ENCODE measurements around the gene CFL1.

DNA sequence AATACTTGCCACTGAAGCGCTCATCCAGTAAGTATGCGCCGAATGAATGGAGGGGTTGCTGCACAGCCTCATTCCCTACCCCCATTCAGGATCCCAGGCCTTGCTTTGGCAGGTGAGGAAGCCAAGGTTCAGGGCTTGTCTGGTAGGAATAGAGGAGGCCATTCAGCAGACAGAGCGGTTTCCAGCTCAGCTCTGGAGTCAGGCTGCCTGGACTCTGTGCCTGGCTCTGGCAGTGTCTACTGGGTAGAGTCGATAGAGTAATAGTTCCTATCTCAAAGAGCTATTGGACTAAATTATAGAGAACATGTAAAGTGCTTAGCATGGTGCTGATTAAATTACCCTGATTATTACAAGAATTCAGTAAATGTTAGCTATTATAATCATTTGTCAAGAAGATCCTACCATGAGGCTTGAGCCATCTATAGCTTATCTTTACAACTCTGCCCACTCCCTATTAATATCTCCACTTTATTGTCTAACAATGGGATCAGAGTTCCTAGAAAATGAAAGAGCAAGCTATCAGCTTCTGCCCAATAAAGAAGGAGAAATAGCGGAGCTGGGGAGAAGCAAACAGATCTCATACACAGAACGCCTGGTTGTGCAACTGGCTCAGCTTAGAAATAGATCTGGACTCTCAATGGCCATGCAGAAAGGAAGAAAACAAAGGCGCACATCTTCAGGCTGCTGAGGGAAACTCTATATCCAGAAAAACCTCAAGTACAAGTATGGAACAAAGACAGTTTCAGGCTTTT lies 30.8 kb downstream of the CFL1 start:
- TF ChIP-seq EZH2 (IDR thresholded peaks at IDR 0.05; ENCODE audit: low read length, missing control alignments) (no peak), CTCF (conservative IDR thresholded peaks at IDR 0.05 in 1 of 2, IDR thresholded peaks at IDR 0.05 in 1 of 2; ENCODE audit: low read depth in 1 of 2, low read length in 2 of 2) (no peak)
